Activated T-helper 9 cell treated with anti-CD3 and anti-CD28 coated beads, Interleukin-2, amount 50 U/mL, for 16 hours (primary cell): ENCODE measurements around the gene RCAN1.
A peak's percentile ranks its signal among the peaks of the same experiment; 100 is the strongest.

ENCODE experiments used
- DNase-seq: peaks from one replicate; pipeline ENCODE4 v3.0.0-alpha.2; 2020; ENCODE audit warnings: low read depth

RCAN1 gene

GRCh38 chr21:34614628-34615486 is at the start of gene RCAN1:
RCAN1 (minus strand) TSS chr21:34615113; CDS start chr21:34615011, 102 bp downstream.
- peak; percentile 78 for DNase-seq

- DNase-seq, result no peak
Measured at GRCh38 chr21:34661848-34662247, 46.9 kb upstream of the RCAN1 start.

GRCh38 chr21:34653522-34653921 is 38.6 kb upstream of the RCAN1 start:
- no peak for DNase-seq

GRCh38 chr21:34651642-34652041 is 36.7 kb upstream of the RCAN1 start:
- DNase-seq, result no peak

GRCh38 chr21:34650861-34651431 is 36.0 kb upstream of the RCAN1 start:
- DNase-seq, result no peak

GRCh38 chr21:34649400-34649799 is 34.5 kb upstream of the RCAN1 start:
- no peak for DNase-seq

- DNase-seq, result no peak
Measured at GRCh38 chr21:34648739-34649297, 33.9 kb upstream of the RCAN1 start.

GRCh38 chr21:34647555-34647954 is 32.6 kb upstream of the RCAN1 start:
- DNase-seq, result no peak

GRCh38 chr21:34644825-34645224 is 29.9 kb upstream of the RCAN1 start:
- no peak for DNase-seq

- DNase-seq, result no peak
Measured at GRCh38 chr21:34642211-34643075, 27.5 kb upstream of the RCAN1 start.

- DNase-seq, result no peak
Measured at GRCh38 chr21:34640858-34641257, 25.9 kb upstream of the RCAN1 start.

GRCh38 chr21:34639882-34640788 is 25.2 kb upstream of the RCAN1 start:
- DNase-seq, result peak; percentile 13

- no peak for DNase-seq
Measured at GRCh38 chr21:34639250-34639649, 24.3 kb upstream of the RCAN1 start.

- no peak for DNase-seq
Measured at GRCh38 chr21:34636961-34637360, 22.0 kb upstream of the RCAN1 start.

GRCh38 chr21:34635307-34635706 is 20.4 kb upstream of the RCAN1 start:
- DNase-seq, result no peak

GRCh38 chr21:34632498-34632897 is 17.6 kb upstream of the RCAN1 start:
- DNase-seq, result no peak

GRCh38 chr21:34630536-34631143 is 15.7 kb upstream of the RCAN1 start:
- DNase-seq, result no peak

GRCh38 chr21:34626131-34626530 is 11.2 kb upstream of the RCAN1 start:
- DNase-seq, result no peak

GRCh38 chr21:34625030-34625593 is 10.2 kb upstream of the RCAN1 start:
- DNase-seq, result no peak

- no peak for DNase-seq
Measured at GRCh38 chr21:34623516-34623915, 8.6 kb upstream of the RCAN1 start.
